Measurements from ENCODE around the gene BAHD1. TPM values are rescaled to one million over a fixed set of nuclear protein-coding genes. Genes with fewer than 3 reads are reported as not detected.
A peak's percentile ranks its signal among the peaks of the same experiment; 100 is the strongest.

The BAHD1 gene
- total RNA-seq, 3 donors from 2014 or later = 9.9 to 14.6 (median 11.8) TPM

DNA sequence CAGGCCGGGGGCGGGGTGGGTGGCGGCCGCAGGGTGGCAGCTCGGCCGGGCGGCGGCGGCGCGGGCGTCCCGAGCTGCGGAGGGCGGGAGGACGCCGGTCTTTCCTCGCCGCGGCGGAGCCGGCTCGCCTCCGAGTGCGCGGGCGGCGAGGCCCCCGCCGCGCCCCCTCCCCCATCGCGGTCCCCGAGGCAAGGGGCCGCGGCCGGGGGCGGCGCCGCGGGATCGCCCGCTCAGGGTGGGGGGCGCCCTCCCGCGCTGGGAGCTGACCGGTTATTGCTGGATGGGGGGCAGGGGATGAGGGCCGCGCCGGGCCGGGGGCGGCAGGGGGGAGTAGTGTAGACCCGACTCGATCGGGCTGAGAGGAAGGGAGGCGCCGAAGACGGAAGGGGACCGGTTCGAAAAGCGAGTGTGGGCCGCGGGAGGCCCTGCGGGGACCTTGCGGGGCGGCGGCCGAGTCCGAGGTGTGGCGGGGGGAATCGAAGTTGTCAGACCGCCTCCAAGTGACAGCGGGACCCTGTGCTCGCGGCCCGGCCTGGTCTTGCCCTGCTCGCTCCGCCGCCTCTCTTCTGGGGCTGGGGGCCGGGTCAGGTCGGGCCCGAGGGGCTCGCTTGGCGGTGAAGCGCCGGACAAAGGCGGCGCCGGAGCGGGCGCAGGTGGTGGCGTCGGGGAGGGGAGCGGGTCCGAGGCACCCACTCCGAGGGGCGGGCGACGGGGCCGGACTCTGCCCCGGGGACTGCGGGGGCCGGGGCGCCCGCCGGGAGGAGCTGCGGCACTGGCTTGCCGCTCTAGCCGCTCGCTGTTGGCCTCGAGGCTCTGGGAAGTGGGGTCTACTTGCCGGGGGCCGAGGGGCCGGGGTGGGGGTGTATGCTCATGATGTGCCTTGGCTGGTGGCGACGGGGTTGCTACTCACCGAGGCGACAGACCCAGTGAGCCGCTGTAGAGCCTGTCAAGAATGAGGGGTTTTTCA is 1.1 kb downstream of the BAHD1 start:
- TF ChIP-seq, protein P1, sequence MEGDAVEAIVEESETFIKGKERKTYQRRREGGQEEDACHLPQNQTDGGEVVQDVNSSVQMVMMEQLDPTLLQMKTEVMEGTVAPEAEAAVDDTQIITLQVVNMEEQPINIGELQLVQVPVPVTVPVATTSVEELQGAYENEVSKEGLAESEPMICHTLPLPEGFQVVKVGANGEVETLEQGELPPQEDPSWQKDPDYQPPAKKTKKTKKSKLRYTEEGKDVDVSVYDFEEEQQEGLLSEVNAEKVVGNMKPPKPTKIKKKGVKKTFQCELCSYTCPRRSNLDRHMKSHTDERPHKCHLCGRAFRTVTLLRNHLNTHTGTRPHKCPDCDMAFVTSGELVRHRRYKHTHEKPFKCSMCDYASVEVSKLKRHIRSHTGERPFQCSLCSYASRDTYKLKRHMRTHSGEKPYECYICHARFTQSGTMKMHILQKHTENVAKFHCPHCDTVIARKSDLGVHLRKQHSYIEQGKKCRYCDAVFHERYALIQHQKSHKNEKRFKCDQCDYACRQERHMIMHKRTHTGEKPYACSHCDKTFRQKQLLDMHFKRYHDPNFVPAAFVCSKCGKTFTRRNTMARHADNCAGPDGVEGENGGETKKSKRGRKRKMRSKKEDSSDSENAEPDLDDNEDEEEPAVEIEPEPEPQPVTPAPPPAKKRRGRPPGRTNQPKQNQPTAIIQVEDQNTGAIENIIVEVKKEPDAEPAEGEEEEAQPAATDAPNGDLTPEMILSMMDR (IDR thresholded peaks at IDR 0.05) = no peak
- TF ChIP-seq POLR2AphosphoS5 (IDR thresholded peaks at IDR 0.05) = no peak
- no peak for TF ChIP-seq POLR2A (IDR thresholded peaks at IDR 0.05)
- peaks cover 13 to 22% of the 10 kb centered on the region in 2 donors for H3K4me1 ChIP-seq
- H3K27ac ChIP-seq = peak overlapping the region; percentile 73 to 88
- peak overlapping the region; percentile 86 to 93 (median 86) for H3K4me3 ChIP-seq
- no peaks in the 10 kb centered on the region for H3K27me3 ChIP-seq
- no peaks in the 10 kb centered on the region for H3K36me3 ChIP-seq
- intact Hi-C loops (cut with DNase I; ENCODE audit: low total_unique reads) = no loop called here
- no peak for DNase-seq (ENCODE audit: low spot score in 2 of 2)
- no peaks in the 10 kb centered on the region for H3K9me3 ChIP-seq

DNA sequence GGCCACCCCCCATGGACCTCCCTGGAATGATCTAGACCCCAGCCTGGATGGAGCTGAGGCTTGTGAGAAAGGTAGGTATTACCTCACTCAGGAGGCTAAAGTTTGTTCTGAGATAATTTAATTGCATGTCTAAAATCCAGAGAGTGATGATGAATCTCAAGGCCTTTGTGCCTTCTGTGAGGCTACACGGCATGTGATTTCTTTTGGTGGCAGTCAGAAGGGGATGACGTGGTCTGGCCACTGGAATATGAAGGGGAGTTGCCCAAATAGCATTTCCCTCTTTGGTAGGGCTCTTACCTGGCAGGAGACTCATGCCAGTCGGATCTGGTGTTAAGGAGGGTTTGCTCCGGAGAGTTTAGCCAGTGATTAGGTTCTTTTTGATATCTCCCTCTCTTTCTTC is 2.5 kb downstream of the BAHD1 start:
- TF ChIP-seq, protein P1 (IDR thresholded peaks at IDR 0.05) = no peak
- no peak for TF ChIP-seq POLR2AphosphoS5 (IDR thresholded peaks at IDR 0.05)
- TF ChIP-seq POLR2A (IDR thresholded peaks at IDR 0.05) = no peak
- peaks cover 10 to 15% of the 10 kb centered on the region in 2 donors for H3K4me1 ChIP-seq
- H3K36me3 ChIP-seq = no peaks in the 10 kb centered on the region
- peak overlapping the region in 1 of 2 donors; percentile 36 for H3K27ac ChIP-seq
- intact Hi-C loops (cut with DNase I; ENCODE audit: low total_unique reads) = no loop called here
- DNase-seq (ENCODE audit: low spot score in 2 of 2) = no peak
- no peaks in the 10 kb centered on the region for H3K9me3 ChIP-seq
- peak overlapping the region in 1 of 3 donors; percentile 93 for H3K4me3 ChIP-seq
- H3K27me3 ChIP-seq = no peaks in the 10 kb centered on the region

DNA sequence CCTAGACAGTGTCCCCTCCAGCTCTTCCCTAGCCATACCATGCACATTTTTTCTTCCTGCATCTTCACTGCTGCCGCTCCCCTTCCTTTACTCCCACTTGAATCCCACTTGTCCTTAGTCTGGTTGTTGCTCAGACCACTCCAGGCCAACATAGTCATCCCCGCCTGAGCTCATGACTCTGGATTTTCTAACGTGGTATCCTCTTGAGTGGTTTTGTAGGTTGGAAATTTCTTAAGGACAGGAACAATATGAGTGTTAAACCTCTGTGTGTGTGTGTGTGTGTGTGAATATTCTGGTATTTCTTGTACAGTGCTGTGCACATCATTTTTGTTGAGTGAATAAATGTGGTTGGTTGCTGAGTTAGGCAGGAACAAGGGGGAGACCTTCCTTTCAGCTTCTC is 3.1 kb downstream of the BAHD1 start:
- Histone ChIP-seq H3K9me3 (no peaks in the 10 kb centered on the region), H3K27ac (peak overlapping the region in 1 of 2 donors; percentile 36), H3K4me1 (peaks cover 10 to 15% of the 10 kb centered on the region in 2 donors), H3K27me3 (no peaks in the 10 kb centered on the region), H3K4me3 (no peak overlapping the region), H3K36me3 (no peaks in the 10 kb centered on the region)
- no peak for TF ChIP-seq POLR2A (IDR thresholded peaks at IDR 0.05)
- intact Hi-C loops (cut with DNase I; ENCODE audit: low total_unique reads) = no loop called here
- no peak for DNase-seq (ENCODE audit: low spot score in 2 of 2)

DNA sequence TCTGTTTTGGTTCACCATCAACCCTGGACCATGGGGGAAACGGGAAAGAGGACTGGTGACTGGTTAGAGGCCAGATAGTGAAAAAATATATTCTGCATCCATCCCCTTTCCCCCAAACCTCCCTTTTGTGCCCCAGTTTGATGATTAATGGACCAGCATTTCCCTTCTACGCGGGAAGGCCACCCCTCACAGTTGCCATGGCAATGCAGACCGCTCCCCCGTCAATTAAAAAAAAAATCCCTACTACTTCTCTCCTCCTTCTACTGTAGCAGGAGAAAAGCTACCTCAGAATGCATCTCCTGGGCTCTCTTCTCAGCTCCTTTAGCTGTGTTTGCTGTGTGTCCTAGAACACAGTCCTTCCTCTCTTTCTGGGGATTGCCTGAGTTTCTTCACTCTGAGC is 4.0 kb downstream of the BAHD1 start:
- no peaks in the 10 kb centered on the region for H3K36me3 ChIP-seq
- no peak overlapping the region for H3K4me3 ChIP-seq
- DNase-seq (ENCODE audit: low spot score in 2 of 2) = no peak
- H3K27me3 ChIP-seq = no peaks in the 10 kb centered on the region
- H3K27ac ChIP-seq = peak overlapping the region in 1 of 2 donors; percentile 36
- intact Hi-C loops (cut with DNase I; ENCODE audit: low total_unique reads) = no loop called here
- no peaks in the 10 kb centered on the region for H3K9me3 ChIP-seq
- TF ChIP-seq POLR2A (IDR thresholded peaks at IDR 0.05) = no peak
- TF ChIP-seq, protein P1 (IDR thresholded peaks at IDR 0.05) = no peak
- no peak for TF ChIP-seq POLR2AphosphoS5 (IDR thresholded peaks at IDR 0.05)
- peaks cover 10 to 15% of the 10 kb centered on the region in 2 donors for H3K4me1 ChIP-seq

DNA sequence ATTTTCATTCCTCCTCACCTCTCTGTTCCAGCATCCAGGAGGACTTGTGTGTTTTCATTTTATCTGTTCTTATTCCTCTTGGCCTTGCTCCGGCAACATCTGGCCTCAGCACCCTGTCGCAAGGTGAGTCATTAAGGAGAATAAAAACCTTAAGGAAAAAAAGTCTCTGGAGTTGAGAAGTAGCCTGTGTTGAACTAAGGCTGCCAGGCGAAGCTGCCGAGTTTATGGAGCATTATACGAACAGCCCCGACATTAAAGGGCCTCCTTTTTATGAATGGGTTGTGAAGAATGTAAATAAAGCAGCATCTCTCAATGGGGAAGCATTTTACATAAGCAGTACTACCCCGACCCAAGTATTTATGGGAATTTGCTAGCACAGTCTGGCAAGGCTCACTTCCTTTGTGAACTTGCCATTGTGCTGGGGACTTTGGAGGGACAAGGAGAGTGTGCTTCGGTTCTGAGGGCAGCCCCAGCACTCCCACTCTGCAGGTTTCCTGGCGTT is 4.7 kb downstream of the BAHD1 start:
- TF ChIP-seq POLR2A (IDR thresholded peaks at IDR 0.05) = no peak
- TF ChIP-seq, protein P1 (IDR thresholded peaks at IDR 0.05) = no peak
- no peak for TF ChIP-seq POLR2AphosphoS5 (IDR thresholded peaks at IDR 0.05)
- Histone ChIP-seq H3K27ac (peak overlapping the region; percentile 43 to 50), H3K9me3 (no peaks in the 10 kb centered on the region), H3K27me3 (no peaks in the 10 kb centered on the region), H3K36me3 (no peaks in the 10 kb centered on the region), H3K4me3 (no peak overlapping the region), H3K4me1 (peaks cover 10 to 15% of the 10 kb centered on the region in 2 donors)
- intact Hi-C loops (cut with DNase I; ENCODE audit: low total_unique reads) = no loop called here
- DNase-seq (ENCODE audit: low spot score in 2 of 2) = peak in 1 of 2 donors; percentile 41
